ENCODE results near the gene PCARE.
A peak's percentile ranks its signal among the peaks of the same experiment; 100 is the strongest.

The PCARE gene

DNA sequence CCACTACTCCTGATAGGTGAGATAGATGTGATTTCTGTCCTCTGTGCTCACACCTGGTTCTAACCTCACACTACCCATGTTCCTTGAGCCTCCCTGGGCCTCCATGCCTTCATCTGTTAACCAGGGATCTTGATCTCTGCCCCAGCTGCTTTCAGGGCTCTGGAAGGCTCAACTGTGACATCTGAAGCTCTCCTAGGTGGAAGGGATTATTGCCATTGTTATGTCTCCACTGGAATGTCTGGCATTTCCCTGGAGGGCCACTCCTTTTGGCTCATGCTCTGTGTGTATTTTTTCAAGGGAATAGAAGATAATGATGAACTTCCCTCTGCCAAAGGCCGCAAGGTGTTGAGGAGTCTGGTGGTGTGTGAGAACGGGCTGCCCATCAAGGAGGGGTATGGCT lies 41.2 kb downstream of the PCARE start:
- DNase-seq = no peak

DNA sequence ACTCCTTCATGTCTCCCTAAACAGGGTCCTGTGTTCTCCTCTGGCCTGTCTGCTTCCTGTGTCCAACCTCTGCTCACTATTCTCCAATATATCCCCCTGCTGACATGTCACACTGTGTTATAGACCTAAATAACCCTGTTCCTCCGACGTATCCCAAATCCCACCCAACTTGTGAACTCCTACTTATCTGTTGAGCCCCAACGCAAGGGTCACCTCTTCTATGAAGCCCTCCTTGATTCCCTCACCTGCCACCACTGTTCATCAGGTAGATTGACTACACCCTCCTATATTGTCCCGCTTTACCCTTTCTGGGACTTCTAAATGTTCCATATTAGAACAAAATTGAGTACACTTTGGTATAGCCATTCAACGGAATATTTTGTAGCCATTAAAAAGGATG lies 42.1 kb downstream of the PCARE start:
- DNase-seq = no peak

DNA sequence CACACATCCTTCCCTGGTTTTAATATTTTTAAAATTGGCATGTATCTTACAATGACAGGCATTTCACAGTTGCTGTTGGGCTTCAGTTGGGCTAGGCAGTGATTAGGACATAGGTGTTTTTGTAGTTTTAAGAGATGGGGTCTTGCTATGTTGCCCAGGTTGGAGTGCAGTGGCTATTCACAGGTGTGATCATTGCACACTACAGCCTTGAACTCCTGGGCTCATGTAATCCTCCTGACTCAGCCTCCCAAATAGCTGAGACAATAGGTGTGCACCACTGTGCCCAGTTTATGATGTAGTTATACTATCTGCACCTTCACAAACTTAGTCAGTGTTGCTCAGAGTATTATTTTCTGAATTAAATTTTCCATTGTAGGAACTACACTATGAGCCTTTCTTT lies 43.3 kb downstream of the PCARE start:
- DNase-seq = no peak

DNA sequence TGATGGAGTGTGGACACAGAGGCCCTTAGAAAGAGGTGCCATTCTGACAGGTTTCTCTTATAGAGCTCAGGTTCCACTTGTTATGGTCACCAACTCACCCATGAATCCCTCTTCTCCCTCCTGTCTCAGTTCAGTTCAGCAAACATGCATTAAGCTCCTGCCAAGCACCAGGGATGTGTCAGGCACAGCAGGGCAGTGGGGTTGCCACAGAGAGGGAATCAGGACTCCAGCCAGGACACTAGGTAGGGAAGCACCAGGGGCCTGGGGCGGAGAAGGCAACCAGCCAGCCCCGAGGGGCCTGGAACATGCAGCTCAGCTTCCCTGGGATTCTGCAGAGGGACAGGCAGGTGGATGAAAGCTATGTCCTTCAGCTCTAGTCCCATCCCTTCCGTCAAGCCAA lies 48.6 kb downstream of the PCARE start:
- peak; percentile 68 for DNase-seq

DNA sequence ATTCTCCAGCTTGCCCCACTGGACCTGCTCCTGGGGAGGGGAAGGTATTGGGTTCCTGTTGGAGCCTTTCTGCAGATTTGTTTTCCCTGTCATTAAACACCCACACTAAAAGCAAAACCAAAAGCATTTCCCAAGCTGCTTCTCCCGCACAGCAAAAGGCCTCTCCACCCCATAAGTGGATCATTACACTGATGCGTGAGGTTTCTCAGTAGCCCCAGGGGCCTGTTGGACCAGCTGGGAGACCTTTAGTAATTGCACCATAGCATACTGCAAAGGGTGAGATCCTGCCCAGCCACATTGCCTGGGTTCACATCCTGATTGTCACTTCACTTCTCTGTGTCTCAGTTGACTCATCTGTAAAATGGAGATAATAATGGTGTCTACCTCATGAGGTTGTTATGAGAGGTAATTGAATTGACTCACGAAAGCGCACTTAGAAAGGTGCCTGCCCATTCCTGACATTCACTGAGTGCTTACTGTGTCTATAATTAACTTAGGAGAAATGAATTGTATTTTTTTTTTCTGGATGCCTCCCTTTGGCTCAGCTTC lies 49.4 kb downstream of the PCARE start:
- peak; percentile 77 for DNase-seq

DNA sequence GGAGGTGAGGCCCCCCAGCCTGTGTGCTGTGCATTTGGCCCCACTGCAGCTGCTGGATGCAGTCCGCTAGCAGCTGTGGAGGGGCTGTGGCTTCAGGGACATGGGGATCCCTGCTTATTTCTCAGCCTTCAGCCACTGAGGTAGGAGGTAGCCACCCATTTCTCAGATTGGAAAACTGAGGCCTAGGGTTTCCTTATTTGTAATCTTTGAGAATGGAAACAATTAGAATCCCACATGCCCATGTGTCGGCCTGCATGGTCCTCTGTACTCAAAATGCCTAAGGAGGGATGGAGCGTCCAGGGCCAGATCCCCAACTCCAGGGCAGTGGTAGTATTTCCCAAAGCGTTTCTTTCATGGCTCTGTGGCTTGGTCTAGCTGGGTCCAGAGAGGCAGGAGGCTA lies 51.1 kb downstream of the PCARE start:
- no peak for DNase-seq

DNA sequence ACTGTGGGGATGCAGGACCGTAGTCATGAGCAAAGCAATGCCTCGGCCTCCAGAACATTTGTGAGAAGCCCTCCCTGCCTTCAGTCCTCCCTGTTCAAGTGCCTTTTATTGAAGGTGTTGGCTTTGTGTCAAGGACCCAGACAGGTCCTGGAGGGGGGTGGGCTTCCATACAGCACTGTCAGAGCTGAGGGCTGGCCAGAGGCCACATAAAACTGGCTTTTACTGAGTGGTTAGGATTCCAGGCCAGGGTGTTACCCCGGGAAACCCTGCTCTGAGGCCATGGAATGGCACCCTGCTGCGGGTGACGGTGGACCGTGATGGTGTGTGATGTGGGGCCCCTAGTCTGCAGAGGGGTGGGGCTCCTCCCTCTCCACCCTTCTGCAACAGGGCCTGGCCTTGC lies 51.6 kb downstream of the PCARE start:
- no peak for DNase-seq

DNA sequence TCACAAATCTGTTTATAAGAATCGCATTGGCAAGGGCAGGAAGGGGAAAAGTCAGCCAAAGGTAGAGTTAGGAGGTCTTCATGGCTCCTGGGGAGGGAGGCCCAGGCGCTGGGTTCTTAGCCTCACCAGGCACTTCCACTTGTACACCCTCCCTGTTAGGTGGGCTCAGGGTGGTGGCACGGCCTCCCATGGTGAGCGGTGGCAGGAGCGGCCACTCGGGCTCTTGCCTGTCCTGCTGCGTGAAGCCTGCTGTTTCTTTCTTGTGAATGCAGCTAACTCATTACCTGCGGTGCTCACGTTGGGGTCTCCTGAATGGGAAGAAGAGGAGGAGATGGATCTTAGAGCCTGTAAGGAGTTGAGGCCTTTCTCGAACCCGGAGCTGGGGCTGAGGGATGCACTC lies 52.4 kb downstream of the PCARE start:
- no peak for DNase-seq

DNA sequence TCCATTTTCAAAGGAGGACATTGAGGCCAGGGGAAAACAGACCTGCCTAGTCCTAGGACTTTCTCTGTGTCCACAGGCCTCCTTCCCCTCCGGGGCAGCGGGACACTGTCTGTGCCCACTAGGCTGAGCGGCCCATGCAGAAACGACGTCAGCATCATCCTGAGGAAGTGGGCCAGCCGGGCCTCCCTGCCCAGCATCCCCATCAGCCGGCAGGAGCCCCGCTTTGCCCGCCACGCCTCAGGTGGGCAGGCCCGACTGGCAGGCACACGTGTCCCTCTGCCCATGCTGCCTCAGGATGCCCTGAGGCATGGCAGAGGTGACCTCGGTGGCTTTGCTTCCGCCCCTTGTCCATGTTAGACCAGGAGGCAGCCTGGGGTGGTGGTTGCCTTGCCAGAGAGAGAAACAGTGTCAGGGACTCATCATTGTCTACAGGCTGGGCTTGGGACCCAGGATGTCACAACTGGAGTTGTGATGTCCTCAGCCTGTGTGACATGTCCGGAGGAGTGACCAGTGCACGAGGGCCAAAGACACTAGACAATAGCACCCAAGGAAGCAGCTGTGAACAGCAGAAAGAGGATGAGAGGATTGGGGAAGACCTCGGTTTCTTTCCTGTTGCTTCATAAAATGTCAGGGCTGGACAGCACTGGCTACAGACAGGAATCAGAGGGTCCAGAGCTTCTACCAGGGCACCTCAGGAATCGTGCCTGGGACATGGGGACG lies 56.4 kb downstream of the PCARE start:
- DNase-seq = no peak

DNA sequence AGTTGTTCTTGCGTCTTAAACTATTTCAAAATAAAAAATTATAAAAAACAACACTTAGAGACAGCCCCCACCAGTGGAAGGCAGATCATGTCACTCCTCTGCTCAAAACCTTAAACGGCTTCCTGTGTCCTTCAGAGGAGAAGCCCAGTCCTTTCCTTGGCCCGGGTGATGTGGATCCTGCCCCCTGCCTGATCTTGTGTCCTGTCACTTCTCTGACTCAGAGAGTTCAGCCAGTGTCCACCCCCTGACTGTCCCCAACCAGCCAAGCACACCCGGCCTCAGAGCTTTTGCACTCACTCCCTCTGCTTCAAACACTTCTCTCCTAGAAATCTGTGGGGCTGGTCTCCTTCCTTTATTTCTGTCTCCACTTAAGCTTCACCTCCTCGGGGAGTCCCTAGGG lies 57.8 kb downstream of the PCARE start:
- no peak for DNase-seq

DNA sequence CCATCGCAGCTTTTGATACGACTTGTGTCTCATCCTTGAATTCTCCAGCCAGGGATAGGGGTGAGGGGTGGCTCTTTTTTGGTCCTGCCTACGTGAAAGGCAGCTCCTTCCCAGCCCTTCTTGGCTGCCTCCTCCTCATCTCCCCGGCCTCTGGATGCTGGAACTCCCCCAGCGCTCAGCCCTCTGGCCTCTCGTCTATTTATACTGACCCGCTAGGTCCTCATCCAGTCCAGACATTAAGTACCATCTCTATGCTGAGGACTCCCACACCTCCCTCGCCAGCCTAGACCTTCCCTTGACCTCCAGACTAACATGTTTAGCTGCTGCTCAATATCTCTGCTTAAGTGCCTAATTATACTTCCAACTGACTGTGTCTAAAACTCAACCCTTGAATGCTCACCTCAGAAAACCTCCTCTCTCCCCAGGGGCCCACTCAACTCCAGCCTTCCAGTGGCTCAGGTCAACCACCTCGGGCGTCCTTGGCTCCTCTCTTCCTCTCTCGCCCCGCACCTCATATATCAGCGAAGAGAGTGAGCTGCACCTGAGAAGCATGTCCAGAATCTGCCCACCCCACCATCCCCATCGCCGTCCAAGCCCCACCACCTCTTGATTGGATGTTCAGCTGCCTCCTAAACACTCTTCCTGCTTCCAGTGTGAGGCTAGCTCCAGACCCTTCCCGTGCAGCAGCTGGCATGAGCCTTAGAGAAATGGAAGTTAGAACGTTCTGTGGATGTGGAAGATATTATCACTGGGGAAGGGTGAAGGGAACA lies 58.4 kb downstream of the PCARE start:
- no peak for DNase-seq

DNA sequence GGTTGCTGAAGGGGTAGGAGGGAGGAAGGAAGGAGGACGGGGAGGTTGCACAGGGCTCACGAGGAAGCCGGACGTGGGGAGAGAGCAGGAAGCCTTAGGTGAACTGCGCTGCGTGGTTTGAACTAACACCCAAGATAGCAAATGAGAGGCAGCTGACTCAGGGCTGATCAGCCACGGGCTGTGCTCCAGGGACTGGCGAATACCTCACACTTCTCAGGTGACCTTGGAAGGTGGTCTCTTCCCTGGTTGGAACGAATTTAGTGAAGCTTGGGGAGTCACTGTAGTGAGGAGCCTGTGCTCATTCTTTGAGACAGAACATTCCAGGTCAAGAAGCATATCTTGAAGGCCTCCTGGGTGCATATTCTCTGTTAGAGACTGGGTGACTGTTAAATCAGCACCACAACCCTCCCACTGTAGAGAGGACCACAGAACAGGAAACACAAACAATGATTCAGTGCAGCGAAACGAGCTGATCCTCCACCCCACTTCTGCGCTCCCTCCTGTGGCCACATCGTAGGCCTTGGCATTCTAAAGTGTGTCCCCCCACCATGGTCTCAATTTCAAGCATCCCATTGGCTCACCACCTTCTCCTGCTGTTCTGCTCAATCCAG lies 59.4 kb downstream of the PCARE start:
- no peak for DNase-seq

DNA sequence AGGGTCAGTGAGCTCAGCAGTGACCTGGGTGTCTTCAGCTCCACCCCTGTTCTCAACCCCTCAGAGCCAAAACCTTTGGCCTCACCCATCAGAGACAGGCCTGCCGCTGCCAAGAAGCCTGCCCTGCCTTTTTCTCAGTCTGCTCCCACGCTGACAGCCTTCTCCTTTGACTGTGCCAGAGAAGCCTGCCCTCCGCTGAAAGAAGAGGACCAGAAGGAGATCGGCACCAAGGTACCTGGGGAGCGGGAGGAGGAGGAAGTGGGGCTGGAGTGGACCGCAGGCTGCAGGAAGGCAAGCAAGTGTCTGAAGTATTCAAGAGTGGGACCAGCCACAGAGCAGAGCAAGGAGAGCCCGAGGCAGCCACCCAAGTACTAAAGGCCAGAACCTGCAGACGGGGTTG lies 60.0 kb downstream of the PCARE start:
- no peak for DNase-seq

DNA sequence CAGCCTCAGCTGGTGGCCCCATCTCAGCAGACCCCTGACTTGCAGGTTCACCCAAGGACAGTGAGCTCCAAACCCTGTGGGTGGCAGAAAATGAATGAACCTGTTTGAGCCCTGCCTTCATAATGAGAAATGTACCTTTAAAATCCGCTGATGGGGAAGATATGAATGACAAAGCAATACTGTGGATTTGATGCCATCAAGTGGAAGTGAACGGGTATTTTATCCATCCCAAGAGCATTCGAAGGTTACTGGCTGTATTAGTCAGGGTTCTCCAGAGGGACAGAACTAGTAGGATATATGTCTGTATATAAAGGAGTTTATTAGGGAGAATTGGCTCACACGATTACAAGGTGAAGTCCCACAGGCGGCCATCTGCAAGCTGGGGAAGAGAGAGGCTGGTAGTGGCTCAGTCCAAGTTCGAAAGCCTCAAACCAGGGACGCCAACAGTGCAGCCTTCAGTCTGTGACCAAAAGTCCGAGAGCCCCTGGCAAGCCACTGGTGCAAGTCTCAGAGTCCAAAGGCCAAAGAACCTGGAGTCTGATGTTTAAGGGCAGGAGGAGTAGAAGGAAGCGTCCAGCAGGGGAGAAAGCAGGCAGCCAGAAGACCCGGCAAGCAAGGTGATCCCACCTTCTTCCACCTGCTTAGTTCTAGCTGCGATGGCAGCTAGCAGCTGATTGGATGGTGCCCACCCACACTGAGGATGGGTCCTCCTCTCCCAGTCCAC lies 61.1 kb downstream of the PCARE start:
- no peak for DNase-seq

DNA sequence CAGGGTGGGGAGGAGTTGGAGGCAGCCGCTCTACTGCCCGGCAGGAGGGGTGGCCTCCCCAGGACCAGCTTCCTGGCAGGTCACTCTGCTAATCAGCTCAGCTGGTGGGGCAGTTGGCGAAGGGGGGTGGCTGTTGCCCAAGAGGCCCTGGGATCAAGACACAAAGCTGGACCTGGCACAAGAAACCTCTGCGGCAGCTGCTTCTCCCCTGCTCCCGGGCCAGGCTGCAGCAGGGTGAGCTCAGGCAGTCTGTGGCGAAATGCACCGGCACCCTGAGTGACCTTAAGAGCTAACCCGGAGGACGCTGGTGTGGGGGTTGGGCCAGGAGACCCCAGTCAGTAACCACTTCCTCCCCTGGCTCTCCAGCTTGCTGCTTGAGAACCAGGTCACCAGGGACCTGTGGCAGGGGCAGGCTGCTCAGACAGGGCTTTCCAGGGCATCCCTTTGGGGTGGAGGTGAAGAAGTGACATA lies 62.1 kb downstream of the PCARE start:
- DNase-seq = no peak

Data from NCI-H146 (cell line).